Kidney epithelial cell (primary cell): ENCODE results near the gene FAM124A. TPM values are rescaled to one million over a fixed set of nuclear protein-coding genes. Genes with fewer than 3 reads are reported as not detected.
A peak's percentile ranks its signal among the peaks of the same experiment; 100 is the strongest.

Experiments
- DNase-seq: peaks from one replicate; pipeline ENCODE4 v3.0.0-alpha.2; 2010; ENCODE audit warnings: low read depth
- H3K27me3 ChIP-seq: 2 replicates; pipeline ENCODE4 v1.6.0; 2011; ENCODE audit warnings: low read length; ENCODE audit not compliant: control insufficient read depth, insufficient read depth
- H3K36me3 ChIP-seq: 2 replicates; pipeline ENCODE4 v1.5.1; 2011; ENCODE audit warnings: low read length; ENCODE audit not compliant: control insufficient read depth, insufficient read depth
- H3K4me3 ChIP-seq: 2 replicates; pipeline ENCODE4 v1.5.1; 2011; ENCODE audit warnings: low read depth, mild to moderate bottlenecking, control low read depth, low read length
- total RNA-seq: library from RNA; depleted of rRNA; stranded (reverse); fragments of >200 nt; gene quantifications from 2 replicates; pipeline ENCODE4 v1.2.3, GENCODE V29; 2015
- TF ChIP-seq, protein P1 (sequence below): IDR thresholded peaks from 2 replicates; pipeline ENCODE4 v1.5.1; 2011; ENCODE audit warnings: mild to moderate bottlenecking, moderate library complexity, low read length, control low read depth, inconsistent platforms; ENCODE audit not compliant: insufficient read depth, poor library complexity, severe bottlenecking

The FAM124A gene
- total RNA-seq, 1 donor from 2014 or later: 1.2 TPM

DNA sequence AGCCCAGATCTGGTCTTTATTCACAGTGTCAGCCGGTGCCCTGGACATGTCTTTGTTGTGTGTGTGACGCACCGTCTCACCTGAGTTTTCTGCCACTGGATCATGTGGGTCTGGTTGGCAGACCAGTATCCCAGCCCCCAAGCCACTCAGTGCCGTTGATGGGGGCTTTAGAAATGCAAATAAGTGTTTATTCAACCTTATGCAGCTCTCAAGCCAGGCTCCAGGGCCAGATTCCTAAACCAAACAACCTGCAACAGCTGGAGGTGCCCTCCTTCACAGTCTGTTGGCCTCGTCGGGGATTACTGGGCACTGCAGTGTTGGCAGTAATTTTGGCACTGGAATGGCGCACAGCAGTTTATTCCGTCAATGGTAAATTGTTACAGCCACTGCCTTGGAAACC is 21.6 kb downstream of the FAM124A start:
- no peaks in the 10 kb centered on the region for H3K27me3 ChIP-seq

DNA sequence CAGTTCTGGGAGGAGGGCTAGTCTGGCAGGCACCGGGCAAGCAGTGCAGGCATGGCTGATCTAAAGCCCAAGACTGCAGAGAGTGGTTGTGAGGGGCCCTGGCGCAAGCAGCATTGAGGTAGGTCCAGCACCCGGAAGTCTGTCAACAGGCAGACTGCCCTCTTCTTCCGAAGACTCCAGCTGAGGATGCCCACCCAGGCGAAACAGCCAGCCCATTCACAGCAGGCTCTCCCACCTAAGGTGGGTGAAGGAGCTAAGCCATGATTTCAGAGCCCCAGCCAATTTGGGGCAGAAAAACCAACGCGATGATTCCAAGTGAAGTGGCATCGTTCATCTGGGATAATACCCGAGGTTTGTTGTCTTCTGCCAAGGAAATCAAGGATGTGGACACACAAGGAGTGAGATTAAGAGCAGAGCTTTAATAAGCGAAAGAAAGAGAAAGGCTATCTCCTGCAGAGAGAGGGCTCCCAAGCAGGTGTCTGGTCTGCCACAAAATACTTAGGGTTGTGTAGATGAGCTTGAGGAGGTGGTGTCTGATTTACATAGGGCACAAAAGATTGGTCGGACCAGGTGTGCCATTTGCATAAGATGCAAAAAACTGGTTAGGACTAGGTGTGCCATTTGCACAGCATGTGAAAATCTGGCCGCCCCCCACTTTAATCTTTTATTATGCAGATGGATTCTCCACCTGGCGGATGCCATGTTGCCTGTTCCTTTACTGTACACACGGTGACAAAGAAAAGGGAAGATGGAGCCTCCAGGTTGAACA is 22.6 kb downstream of the FAM124A start:
- TF ChIP-seq, protein P1, sequence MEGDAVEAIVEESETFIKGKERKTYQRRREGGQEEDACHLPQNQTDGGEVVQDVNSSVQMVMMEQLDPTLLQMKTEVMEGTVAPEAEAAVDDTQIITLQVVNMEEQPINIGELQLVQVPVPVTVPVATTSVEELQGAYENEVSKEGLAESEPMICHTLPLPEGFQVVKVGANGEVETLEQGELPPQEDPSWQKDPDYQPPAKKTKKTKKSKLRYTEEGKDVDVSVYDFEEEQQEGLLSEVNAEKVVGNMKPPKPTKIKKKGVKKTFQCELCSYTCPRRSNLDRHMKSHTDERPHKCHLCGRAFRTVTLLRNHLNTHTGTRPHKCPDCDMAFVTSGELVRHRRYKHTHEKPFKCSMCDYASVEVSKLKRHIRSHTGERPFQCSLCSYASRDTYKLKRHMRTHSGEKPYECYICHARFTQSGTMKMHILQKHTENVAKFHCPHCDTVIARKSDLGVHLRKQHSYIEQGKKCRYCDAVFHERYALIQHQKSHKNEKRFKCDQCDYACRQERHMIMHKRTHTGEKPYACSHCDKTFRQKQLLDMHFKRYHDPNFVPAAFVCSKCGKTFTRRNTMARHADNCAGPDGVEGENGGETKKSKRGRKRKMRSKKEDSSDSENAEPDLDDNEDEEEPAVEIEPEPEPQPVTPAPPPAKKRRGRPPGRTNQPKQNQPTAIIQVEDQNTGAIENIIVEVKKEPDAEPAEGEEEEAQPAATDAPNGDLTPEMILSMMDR: no peak
- Histone ChIP-seq H3K27me3 (no peaks in the 10 kb centered on the region), H3K4me3 (no peak overlapping the region), H3K36me3 (no peaks in the 10 kb centered on the region)
- DNase-seq: no peak

More for the DNA sequence above, 21.6 kb downstream of the FAM124A start:
- TF ChIP-seq, protein P1: no peak
- H3K4me3 ChIP-seq: no peak overlapping the region
- no peak for DNase-seq
- no peaks in the 10 kb centered on the region for H3K36me3 ChIP-seq

DNA sequence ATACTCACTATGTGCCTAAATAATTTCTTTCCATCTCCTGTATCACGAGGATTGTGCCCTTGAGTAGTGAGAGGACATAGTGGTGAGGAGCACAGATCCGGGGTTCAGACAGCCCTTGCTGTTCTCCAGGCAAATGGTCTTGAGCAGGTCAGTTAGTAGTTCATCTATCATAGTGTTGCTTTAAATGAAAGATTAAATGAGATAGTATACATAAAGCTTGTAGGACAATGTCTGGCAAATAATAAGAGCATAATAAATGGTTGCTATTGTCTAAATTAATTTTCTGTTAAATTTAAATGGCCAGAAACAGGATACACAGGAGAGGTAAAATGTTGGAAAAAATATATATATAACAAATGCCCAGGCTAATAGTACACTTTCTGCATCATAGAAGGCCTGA is 23.4 kb downstream of the FAM124A start:
- H3K4me3 ChIP-seq: no peak overlapping the region
- no peak for DNase-seq

DNA sequence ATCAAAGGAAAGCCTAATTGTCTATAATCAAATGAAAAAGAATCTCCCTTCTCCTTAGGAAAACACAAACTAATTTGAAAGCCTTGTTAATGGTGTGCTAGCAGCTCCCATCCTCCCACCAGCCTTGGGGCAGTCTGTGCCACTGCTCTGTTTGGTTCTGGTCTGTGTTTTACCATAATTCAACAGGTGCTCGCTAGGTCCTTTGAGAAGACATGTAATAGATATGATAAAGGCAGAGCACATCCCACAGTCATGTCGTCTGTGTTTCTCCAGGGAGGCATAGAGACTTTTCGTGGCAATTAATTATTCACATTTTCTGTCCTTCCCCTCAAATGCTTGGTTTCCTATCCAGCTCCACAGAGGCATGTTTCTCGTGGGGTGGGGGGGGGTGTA is 23.8 kb downstream of the FAM124A start:
- no peaks in the 10 kb centered on the region for H3K27me3 ChIP-seq
- TF ChIP-seq, protein P1: no peak

More for the DNA sequence above, 23.4 kb downstream of the FAM124A start:
- TF ChIP-seq, protein P1: no peak
- Histone ChIP-seq H3K27me3 (no peaks in the 10 kb centered on the region), H3K36me3 (no peaks in the 10 kb centered on the region)

DNA sequence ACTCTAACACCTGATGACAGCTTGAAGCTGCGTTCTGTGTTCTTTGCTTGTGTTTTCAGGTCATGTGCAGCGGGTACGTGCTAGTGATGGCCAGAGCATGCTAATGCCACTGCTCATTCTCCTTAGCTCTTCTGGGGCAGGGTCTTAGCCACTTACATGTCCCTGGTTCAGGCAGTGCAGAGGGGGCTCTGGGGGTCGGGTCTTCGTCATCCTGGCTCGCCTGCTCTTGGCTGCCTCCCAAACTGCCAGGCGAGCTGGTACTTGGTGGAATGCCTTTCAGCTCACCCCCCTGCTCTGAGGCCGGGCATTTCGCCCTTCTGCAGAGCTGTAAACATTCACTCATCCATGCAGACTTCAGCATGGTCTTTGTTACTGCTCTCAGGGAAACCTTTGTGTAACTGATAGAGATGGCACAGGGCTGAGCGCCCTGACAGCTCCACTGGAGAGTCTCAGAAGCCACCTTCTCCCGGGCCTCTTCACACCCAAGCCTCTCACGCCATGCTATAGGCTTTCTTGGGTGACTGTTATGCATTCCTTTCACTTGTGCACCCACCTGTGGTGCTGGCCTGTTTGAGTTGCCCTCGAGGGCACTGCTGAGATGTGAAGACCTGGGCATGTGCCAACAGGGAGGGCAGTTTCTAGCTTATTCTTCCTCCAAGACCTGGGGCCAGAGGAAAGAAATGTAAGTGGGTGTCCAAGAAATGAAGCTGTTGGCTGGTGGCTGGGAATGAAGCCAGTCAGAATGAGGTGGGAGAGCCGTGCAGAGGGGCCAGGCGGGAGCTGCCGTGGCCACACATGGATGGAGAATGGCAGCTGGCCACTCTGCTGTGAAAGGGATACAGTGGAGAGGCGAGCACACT is 24.4 kb downstream of the FAM124A start:
- no peaks in the 10 kb centered on the region for H3K36me3 ChIP-seq
- DNase-seq: peak; percentile 10
- H3K4me3 ChIP-seq: no peak overlapping the region
- TF ChIP-seq, protein P1: no peak
- no peaks in the 10 kb centered on the region for H3K27me3 ChIP-seq

More for the DNA sequence above, 23.8 kb downstream of the FAM124A start:
- Histone ChIP-seq H3K36me3 (no peaks in the 10 kb centered on the region), H3K4me3 (no peak overlapping the region)
- DNase-seq: no peak
